Measurements from ENCODE around the gene COL10A1. TPM values are rescaled to one million over a fixed set of nuclear protein-coding genes. Genes with fewer than 3 reads are reported as not detected.

The COL10A1 gene
- 1 to 10 TPM in 1 of 2 donors, under 1 TPM in 1; 0.26 to 4.9 TPM for total RNA-seq

- Histone ChIP-seq H3K4me1 (no peaks in the 10 kb centered on the region), H3K9me3 (no peaks in the 10 kb centered on the region), H3K27ac (no peak within 1 kb of the TSS), H3K4me3 (no peak within 1 kb of the TSS), H3K36me3 (replicated peaks in 1 of 2; ENCODE audit: insufficient read depth in 1 of 2, low read depth in 2 of 2) (no peaks in the 10 kb centered on the region), H3K27me3 (no peaks in the 10 kb centered on the region)
- DNase-seq (no peak), ATAC-seq (no peak)
- TF ChIP-seq POLR2A (IDR thresholded peaks at IDR 0.05) = no peak
- 92 to 96% methylated on average over 6 of the region's 6 CpGs for WGBS, 2 donors
- intact Hi-C loops (cut with DNase I) = no loop called here
Measured at GRCh38 chr6:116126032-116126431, at the start of gene COL10A1. Gene COL10A1, minus strand, starts transcription at chr6:116126132. Its CDS starts 640 bp downstream, at chr6:116125492.

- Histone ChIP-seq H3K27me3 (no peaks in the 10 kb centered on the region), H3K27ac (no peak overlapping the region), H3K9me3 (no peaks in the 10 kb centered on the region), H3K4me3 (no peak overlapping the region), H3K36me3 (replicated peaks in 1 of 2; ENCODE audit: insufficient read depth in 1 of 2, low read depth in 2 of 2) (no peaks in the 10 kb centered on the region), H3K4me1 (no peaks in the 10 kb centered on the region)
- DNase-seq (no peak), ATAC-seq (no peak)
- intact Hi-C loops (cut with DNase I) = no loop called here
- TF ChIP-seq POLR2A (IDR thresholded peaks at IDR 0.05) (no peak), CTCF (IDR thresholded peaks at IDR 0.05) (no peak)
- WGBS, 2 donors = 97 to 98% methylated on average over 2 of the region's 2 CpGs
Measured at GRCh38 chr6:116175344-116175743, 49.4 kb upstream of the COL10A1 start.

GRCh38 chr6:116173928-116174327 is 48.0 kb upstream of the COL10A1 start:
- intact Hi-C loops (cut with DNase I) = no loop called here

GRCh38 chr6:116170358-116171057 is 44.6 kb upstream of the COL10A1 start:
- Histone ChIP-seq H3K27me3 (no peaks in the 10 kb centered on the region), H3K4me3 (no peak overlapping the region), H3K27ac (no peak overlapping the region), H3K4me1 (no peaks in the 10 kb centered on the region), H3K9me3 (no peaks in the 10 kb centered on the region), H3K36me3 (replicated peaks in 1 of 2; ENCODE audit: insufficient read depth in 1 of 2, low read depth in 2 of 2) (no peaks in the 10 kb centered on the region)
- no peak for TF ChIP-seq CTCF (IDR thresholded peaks at IDR 0.05)
- no peak for TF ChIP-seq POLR2A (IDR thresholded peaks at IDR 0.05)
- DNase-seq (no peak), ATAC-seq (no peak)
- intact Hi-C loops (cut with DNase I) = no loop called here
- WGBS, 2 donors = 88 to 93% methylated on average over 5 of the region's 5 CpGs

More at GRCh38 chr6:116173928-116174327, 48.0 kb upstream of the COL10A1 start:
- H3K27ac ChIP-seq = no peak overlapping the region
- DNase-seq (no peak), ATAC-seq (no peak)
- 61 to 79% methylated on average over 3 of the region's 3 CpGs for WGBS, 2 donors
- H3K4me1 ChIP-seq = no peaks in the 10 kb centered on the region
- no peak for TF ChIP-seq CTCF (IDR thresholded peaks at IDR 0.05)
- TF ChIP-seq POLR2A (IDR thresholded peaks at IDR 0.05) = no peak
- H3K9me3 ChIP-seq = no peaks in the 10 kb centered on the region
- H3K4me3 ChIP-seq = no peak overlapping the region
- no peaks in the 10 kb centered on the region for H3K27me3 ChIP-seq
- no peaks in the 10 kb centered on the region for H3K36me3 ChIP-seq (replicated peaks in 1 of 2; ENCODE audit: insufficient read depth in 1 of 2, low read depth in 2 of 2)

GRCh38 chr6:116169880-116170279 is 43.9 kb upstream of the COL10A1 start:
- TF ChIP-seq CTCF (IDR thresholded peaks at IDR 0.05) (no peak), POLR2A (IDR thresholded peaks at IDR 0.05) (no peak)
- DNase-seq = no peak
- no peaks in the 10 kb centered on the region for H3K36me3 ChIP-seq (replicated peaks in 1 of 2; ENCODE audit: insufficient read depth in 1 of 2, low read depth in 2 of 2)
- H3K27ac ChIP-seq = no peak overlapping the region
- no peak for ATAC-seq
- H3K4me3 ChIP-seq = no peak overlapping the region
- 95% methylated on average over 2 of the region's 2 CpGs for WGBS, 2 donors
- H3K27me3 ChIP-seq = no peaks in the 10 kb centered on the region
- H3K9me3 ChIP-seq = no peaks in the 10 kb centered on the region
- intact Hi-C loops (cut with DNase I) = no loop called here
- H3K4me1 ChIP-seq = no peaks in the 10 kb centered on the region
